Central memory CD8-positive, alpha-beta T cell (primary cell): Measurements from ENCODE around the gene MRTFB.
"Not testable (repeated sequence)": the region's sequence is repeated elsewhere in the genome, so short reads cannot be mapped to it uniquely, and the experiment has no call there.

ENCODE experiments used
- ATAC-seq: fragments of 150-1000 bp; cut with Tn5 transposase; replicated peaks from 2 replicates; pipeline ENCODE4 v1.10.0; 2022; ENCODE audit warnings: mild to moderate bottlenecking, moderate FRiP score, moderate number of reproducible peaks; ENCODE audit not compliant: poor library complexity, severe bottlenecking; ENCODE audit errors: extremely low read depth
- DNase-seq, 2 donors: peaks; one replicate each; pipeline ENCODE4 v3.0.0; 2021; ENCODE audit warnings: low spot score in 2 of 2
- H3K27ac Mint-ChIP-seq: one replicate; pipeline ENCODE4 v1.8.0; 2022; ENCODE audit warnings: low read depth, mild to moderate bottlenecking, moderate library complexity, mixed read lengths
- H3K27me3 Mint-ChIP-seq: one replicate; pipeline ENCODE4 v1.8.0; 2022; ENCODE audit warnings: mixed read lengths
- H3K36me3 Mint-ChIP-seq: one replicate; pipeline ENCODE4 v1.8.0; 2022; ENCODE audit warnings: mild to moderate bottlenecking, moderate library complexity, mixed read lengths; ENCODE audit not compliant: insufficient read depth
- H3K4me1 Mint-ChIP-seq: one replicate; pipeline ENCODE4 v1.8.0; 2022; ENCODE audit warnings: mixed read lengths
- H3K4me3 Mint-ChIP-seq: one replicate; pipeline ENCODE4 v1.8.0; 2022; ENCODE audit warnings: mild to moderate bottlenecking, moderate library complexity, mixed read lengths
- H3K9me3 Mint-ChIP-seq: one replicate; pipeline ENCODE4 v1.8.0; 2022; ENCODE audit warnings: mixed read lengths

Gene MRTFB, protein sequence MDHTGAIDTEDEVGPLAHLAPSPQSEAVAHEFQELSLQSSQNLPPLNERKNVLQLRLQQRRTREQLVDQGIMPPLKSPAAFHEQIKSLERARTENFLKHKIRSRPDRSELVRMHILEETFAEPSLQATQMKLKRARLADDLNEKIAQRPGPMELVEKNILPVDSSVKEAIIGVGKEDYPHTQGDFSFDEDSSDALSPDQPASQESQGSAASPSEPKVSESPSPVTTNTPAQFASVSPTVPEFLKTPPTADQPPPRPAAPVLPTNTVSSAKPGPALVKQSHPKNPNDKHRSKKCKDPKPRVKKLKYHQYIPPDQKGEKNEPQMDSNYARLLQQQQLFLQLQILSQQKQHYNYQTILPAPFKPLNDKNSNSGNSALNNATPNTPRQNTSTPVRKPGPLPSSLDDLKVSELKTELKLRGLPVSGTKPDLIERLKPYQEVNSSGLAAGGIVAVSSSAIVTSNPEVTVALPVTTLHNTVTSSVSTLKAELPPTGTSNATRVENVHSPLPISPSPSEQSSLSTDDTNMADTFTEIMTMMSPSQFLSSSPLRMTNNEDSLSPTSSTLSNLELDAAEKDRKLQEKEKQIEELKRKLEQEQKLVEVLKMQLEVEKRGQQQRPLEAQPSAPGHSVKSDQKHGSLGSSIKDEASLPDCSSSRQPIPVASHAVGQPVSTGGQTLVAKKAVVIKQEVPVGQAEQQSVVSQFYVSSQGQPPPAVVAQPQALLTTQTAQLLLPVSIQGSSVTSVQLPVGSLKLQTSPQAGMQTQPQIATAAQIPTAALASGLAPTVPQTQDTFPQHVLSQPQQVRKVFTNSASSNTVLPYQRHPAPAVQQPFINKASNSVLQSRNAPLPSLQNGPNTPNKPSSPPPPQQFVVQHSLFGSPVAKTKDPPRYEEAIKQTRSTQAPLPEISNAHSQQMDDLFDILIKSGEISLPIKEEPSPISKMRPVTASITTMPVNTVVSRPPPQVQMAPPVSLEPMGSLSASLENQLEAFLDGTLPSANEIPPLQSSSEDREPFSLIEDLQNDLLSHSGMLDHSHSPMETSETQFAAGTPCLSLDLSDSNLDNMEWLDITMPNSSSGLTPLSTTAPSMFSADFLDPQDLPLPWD

GRCh38 chr16:14070877-14071575 lies at the start of gene MRTFB:
Gene MRTFB, plus strand, starts transcription at chr16:14071319. Its CDS starts 69,288 bp downstream, at chr16:14140607.
- Mint-ChIP-seq H3K27ac (peak within 1 kb of the TSS; percentile 89), H3K4me3 (peak within 1 kb of the TSS; percentile 91), H3K9me3 (no peaks in the 10 kb centered on the region), H3K36me3 (peaks cover 14% of the 10 kb centered on the region), H3K4me1 (peaks cover 8% of the 10 kb centered on the region), H3K27me3 (no peaks in the 10 kb centered on the region)
- DNase-seq (peak; percentile 68 to 69), ATAC-seq (peak; percentile 82)

GRCh38 chr16:14023526-14023925 lies 47.6 kb upstream of the MRTFB start:
- not testable (repeated sequence) for DNase-seq, H3K27me3 Mint-ChIP-seq, H3K9me3 Mint-ChIP-seq, H3K4me3 Mint-ChIP-seq, ATAC-seq, H3K27ac Mint-ChIP-seq, H3K36me3 Mint-ChIP-seq, H3K4me1 Mint-ChIP-seq

DNA sequence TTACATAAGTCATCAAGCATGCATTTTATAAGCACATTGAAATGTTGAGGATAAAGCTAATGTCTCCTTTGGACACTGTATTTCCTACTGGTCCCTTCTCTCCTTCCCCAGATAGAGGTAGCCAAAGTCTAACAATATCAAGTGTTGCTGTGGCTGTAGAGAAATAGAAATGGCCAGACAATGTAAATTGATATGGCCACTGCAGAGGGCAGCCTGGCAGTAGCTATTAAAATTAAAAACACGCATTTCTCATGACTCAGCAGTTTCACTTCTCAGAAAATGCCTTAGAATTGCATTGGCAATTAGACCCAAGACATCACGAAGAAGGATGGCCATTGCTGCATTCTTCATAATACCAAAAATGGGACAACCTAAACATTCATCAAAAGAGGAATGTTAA lies 46.8 kb upstream of the MRTFB start:
- Mint-ChIP-seq H3K9me3 (no peaks in the 10 kb centered on the region), H3K36me3 (no peaks in the 10 kb centered on the region), H3K4me3 (no peak overlapping the region), H3K4me1 (no peaks in the 10 kb centered on the region), H3K27ac (no peak overlapping the region), H3K27me3 (peaks cover 9% of the 10 kb centered on the region)
- no peak for ATAC-seq
- no peak for DNase-seq

DNA sequence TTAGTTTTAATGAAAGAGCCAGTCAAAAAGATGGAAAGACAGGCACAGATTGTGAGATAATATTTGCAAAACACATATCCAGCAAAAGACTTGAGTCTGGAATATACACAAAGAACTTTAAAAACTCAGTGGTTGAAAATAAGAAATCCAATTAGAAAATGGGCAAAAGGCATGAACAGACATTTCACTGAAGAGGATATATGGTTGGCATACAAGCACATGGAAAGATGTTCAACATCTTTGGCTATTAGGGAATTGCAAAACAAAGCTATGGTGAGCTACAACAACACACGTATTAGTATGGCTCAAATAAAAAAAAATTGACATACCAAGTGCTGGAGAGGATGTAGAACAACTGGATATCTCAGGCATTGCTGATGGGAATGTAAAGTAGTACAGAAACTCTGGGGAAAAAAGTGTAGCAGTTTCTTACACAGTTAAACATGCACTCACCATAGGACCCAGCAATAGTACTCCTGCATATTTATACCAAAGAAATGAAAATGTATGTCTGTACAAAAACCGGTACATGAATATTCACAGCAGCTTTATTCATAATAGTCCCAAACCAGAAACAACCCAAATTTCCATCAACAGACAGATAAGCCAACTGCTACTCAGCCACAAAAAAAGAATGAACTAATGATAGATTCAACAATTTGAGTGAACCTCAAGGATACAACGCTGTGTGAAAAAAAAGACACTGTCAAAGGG lies 44.4 kb upstream of the MRTFB start:
- no peak overlapping the region for H3K27ac Mint-ChIP-seq
- no peaks in the 10 kb centered on the region for H3K36me3 Mint-ChIP-seq
- peaks cover 9% of the 10 kb centered on the region for H3K27me3 Mint-ChIP-seq
- H3K4me1 Mint-ChIP-seq: no peaks in the 10 kb centered on the region
- no peaks in the 10 kb centered on the region for H3K9me3 Mint-ChIP-seq
- H3K4me3 Mint-ChIP-seq: no peak overlapping the region
- DNase-seq (no peak), ATAC-seq (no peak)

- H3K4me3 Mint-ChIP-seq: no peak overlapping the region
- H3K4me1 Mint-ChIP-seq: no peaks in the 10 kb centered on the region
- H3K27ac Mint-ChIP-seq: no peak overlapping the region
- peaks cover 9% of the 10 kb centered on the region for H3K27me3 Mint-ChIP-seq
- no peak for DNase-seq
- no peak for ATAC-seq
- no peaks in the 10 kb centered on the region for H3K36me3 Mint-ChIP-seq
- no peaks in the 10 kb centered on the region for H3K9me3 Mint-ChIP-seq
Observed at GRCh38 chr16:14028202-14028601, 42.9 kb upstream of the MRTFB start.

GRCh38 chr16:14029658-14030057 lies 41.5 kb upstream of the MRTFB start:
- H3K9me3 Mint-ChIP-seq: no peaks in the 10 kb centered on the region
- ATAC-seq (no peak), DNase-seq (no peak)
- H3K36me3 Mint-ChIP-seq: no peaks in the 10 kb centered on the region
- peaks cover 9% of the 10 kb centered on the region for H3K27me3 Mint-ChIP-seq
- no peaks in the 10 kb centered on the region for H3K4me1 Mint-ChIP-seq
- no peak overlapping the region for H3K4me3 Mint-ChIP-seq
- no peak overlapping the region for H3K27ac Mint-ChIP-seq

GRCh38 chr16:14035092-14035491 lies 36.0 kb upstream of the MRTFB start:
- H3K27me3 Mint-ChIP-seq: no peaks in the 10 kb centered on the region
- DNase-seq: no peak
- no peaks in the 10 kb centered on the region for H3K4me1 Mint-ChIP-seq
- no peaks in the 10 kb centered on the region for H3K36me3 Mint-ChIP-seq
- H3K4me3 Mint-ChIP-seq: no peak overlapping the region
- no peak for ATAC-seq
- no peak overlapping the region for H3K27ac Mint-ChIP-seq
- H3K9me3 Mint-ChIP-seq: no peaks in the 10 kb centered on the region

DNA sequence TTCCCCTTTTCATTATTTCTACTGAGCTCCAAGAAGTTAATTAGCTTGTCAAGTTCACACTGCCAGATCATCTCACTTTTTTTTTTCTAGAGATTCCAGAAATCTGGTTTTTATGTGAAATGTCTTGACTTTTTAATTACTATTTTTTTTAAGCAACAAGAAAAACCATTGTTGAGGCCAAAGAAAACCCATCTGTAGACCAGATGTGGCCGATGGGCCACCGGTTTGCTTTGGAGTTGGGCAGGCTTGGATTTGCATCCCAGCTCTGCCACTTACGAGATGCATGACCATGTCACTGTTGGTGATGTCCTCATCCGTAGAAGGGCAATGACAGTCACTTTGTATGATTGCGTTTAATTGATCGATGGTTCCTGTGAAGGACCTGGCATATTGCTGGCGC lies 34.2 kb upstream of the MRTFB start:
- H3K27ac Mint-ChIP-seq: no peak overlapping the region
- no peaks in the 10 kb centered on the region for H3K36me3 Mint-ChIP-seq
- H3K27me3 Mint-ChIP-seq: no peaks in the 10 kb centered on the region
- DNase-seq (no peak), ATAC-seq (no peak)
- H3K4me1 Mint-ChIP-seq: no peaks in the 10 kb centered on the region
- H3K9me3 Mint-ChIP-seq: no peaks in the 10 kb centered on the region
- no peak overlapping the region for H3K4me3 Mint-ChIP-seq

- DNase-seq (no peak), ATAC-seq (no peak)
- Mint-ChIP-seq H3K27me3 (no peaks in the 10 kb centered on the region), H3K4me3 (no peak overlapping the region), H3K27ac (no peak overlapping the region), H3K9me3 (no peaks in the 10 kb centered on the region), H3K4me1 (no peaks in the 10 kb centered on the region), H3K36me3 (no peaks in the 10 kb centered on the region)
Observed at GRCh38 chr16:14037960-14038359, 33.2 kb upstream of the MRTFB start.

DNA sequence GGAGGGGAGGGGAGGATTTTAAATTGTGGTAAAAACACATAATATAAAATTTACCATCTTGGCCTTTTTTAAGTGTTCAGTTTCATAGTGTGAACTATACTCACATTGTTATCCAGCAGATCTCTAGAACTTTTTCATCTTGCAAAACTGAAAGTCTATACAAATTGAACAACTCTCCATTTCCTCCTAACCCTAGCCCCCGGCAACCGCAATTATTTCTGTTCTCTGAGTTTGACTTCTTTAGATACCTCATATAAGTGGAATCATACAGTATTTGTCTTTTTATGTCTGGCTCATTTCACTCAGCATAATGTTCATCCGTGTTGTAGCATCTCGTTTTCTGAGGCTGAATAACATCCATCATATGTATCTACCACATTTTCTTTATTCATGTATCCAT lies 30.0 kb upstream of the MRTFB start:
- DNase-seq (no peak), ATAC-seq (no peak)
- Mint-ChIP-seq H3K4me3 (no peak overlapping the region), H3K27me3 (no peaks in the 10 kb centered on the region), H3K9me3 (no peaks in the 10 kb centered on the region), H3K36me3 (no peaks in the 10 kb centered on the region), H3K4me1 (no peaks in the 10 kb centered on the region), H3K27ac (no peak overlapping the region)

- ATAC-seq: no peak
- H3K27me3 Mint-ChIP-seq: no peaks in the 10 kb centered on the region
- no peaks in the 10 kb centered on the region for H3K4me1 Mint-ChIP-seq
- no peak overlapping the region for H3K4me3 Mint-ChIP-seq
- H3K9me3 Mint-ChIP-seq: no peaks in the 10 kb centered on the region
- DNase-seq: no peak
- H3K36me3 Mint-ChIP-seq: no peaks in the 10 kb centered on the region
- no peak overlapping the region for H3K27ac Mint-ChIP-seq
Observed at GRCh38 chr16:14042706-14043105, 28.4 kb upstream of the MRTFB start.

- Mint-ChIP-seq H3K9me3 (no peaks in the 10 kb centered on the region), H3K4me3 (no peak overlapping the region), H3K4me1 (no peaks in the 10 kb centered on the region), H3K36me3 (no peaks in the 10 kb centered on the region), H3K27me3 (peaks cover 4% of the 10 kb centered on the region), H3K27ac (no peak overlapping the region)
- DNase-seq: no peak
- ATAC-seq: no peak
Observed at GRCh38 chr16:14043278-14043677, 27.8 kb upstream of the MRTFB start.
